ENCODE measurements around the gene YIF1B. TPM values are rescaled to one million over a fixed set of nuclear protein-coding genes. Genes with fewer than 3 reads are reported as not detected.

The YIF1B gene
- total RNA-seq, 2 experiments from 2014 or later, result 69.7 to 76.7 TPM

DNA sequence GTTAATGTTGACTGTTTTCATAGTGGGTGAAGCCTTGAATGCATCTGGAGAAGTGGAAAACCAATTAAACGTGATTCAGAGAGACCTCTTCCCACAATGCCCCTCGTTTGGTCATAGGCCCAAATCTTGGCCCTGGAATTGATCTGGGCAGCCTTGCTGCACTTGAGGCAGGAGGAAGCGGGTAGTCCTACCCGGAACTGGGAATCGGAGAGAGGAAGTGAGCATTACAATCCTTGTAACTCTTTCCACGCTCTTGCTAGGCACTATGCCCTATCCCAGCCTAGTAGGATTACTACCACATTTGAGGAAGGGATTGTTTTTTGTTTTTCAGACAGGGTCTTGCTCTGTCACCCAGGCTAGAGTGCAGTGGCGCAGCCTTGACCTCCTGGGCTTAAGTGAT lies 7.5 kb upstream of the YIF1B start:
- no peak overlapping the region for H3K4me3 Mint-ChIP-seq
- peaks cover 8% of the 10 kb centered on the region for H3K36me3 Mint-ChIP-seq
- no peak for ATAC-seq
- DNase-seq, result no peak
- no peaks in the 10 kb centered on the region for H3K9me3 Mint-ChIP-seq (ENCODE audit: low read depth)
- peaks cover 31% of the 10 kb centered on the region for H3K4me1 Mint-ChIP-seq
- H3K27me3 Mint-ChIP-seq, result no peaks in the 10 kb centered on the region
- CTCF ChIA-PET, result no interaction called here
- H3K27ac Mint-ChIP-seq, result no peak overlapping the region

DNA sequence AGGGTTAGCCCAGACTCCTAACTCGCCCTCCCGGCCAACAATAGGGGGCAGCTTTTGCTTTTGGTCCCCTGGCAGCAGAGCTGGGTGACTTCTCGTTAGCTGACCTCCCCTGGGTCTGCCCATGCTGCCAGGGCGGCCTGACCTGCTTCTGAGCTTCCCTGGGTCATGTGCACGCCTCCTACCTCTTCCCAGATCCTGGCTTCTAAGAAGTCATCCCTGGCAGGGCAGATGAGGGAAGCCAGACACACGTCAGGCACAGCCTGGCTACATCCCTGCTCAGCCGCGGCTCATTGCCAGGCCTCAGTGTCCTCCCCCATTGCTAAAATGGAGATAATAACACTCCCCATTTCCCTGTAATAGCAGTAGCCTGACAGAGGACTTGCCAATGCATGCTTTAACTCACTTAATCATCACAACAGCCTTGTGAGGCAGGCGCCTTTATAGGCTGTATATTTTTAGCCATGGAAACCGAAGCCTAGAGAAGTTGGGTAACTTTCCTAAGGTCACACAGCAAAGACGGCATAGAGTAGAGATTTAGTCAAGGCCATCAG lies 6.0 kb upstream of the YIF1B start:
- Mint-ChIP-seq H3K36me3 (peaks cover 3% of the 10 kb centered on the region), H3K27ac (no peak overlapping the region), H3K9me3 (ENCODE audit: low read depth) (no peaks in the 10 kb centered on the region), H3K27me3 (no peaks in the 10 kb centered on the region), H3K4me1 (peaks cover 42% of the 10 kb centered on the region), H3K4me3 (no peak overlapping the region)
- ATAC-seq, result no peak
- CTCF ChIA-PET, result interaction anchor here (5.7 kb wide), 1 partner anchor 11 kb away, joined by 41 read pairs; the partner anchor contains the start of gene CATSPERG
- no peak for DNase-seq

DNA sequence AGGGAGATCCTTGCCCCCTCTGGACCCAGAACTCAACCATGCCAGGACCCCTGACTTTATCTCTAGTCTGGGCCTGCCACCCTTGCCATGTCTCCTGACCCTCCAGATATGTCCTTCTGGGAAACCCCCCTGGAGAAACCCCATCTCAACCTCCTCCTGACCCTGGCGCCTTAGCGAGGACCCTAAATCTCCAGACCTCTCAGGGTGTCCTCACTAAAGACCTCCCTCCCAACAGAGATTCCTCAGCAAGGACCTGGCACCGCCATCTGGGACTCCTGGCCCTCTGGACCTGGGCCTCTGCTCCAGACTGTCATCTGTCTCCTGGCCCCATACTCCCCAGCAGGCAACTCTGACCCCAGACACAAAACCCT lies 5.2 kb upstream of the YIF1B start:
- peak overlapping the region; percentile 79 for H3K4me3 Mint-ChIP-seq
- no peaks in the 10 kb centered on the region for H3K27me3 Mint-ChIP-seq
- H3K4me1 Mint-ChIP-seq, result peaks cover 46% of the 10 kb centered on the region
- DNase-seq (no peak), ATAC-seq (no peak)
- H3K9me3 Mint-ChIP-seq (ENCODE audit: low read depth), result no peaks in the 10 kb centered on the region
- H3K27ac Mint-ChIP-seq, result no peak overlapping the region
- peaks cover 2% of the 10 kb centered on the region for H3K36me3 Mint-ChIP-seq
- CTCF ChIA-PET, result interaction anchor here (1.1 to 5.7 kb wide), 3 partner anchors 12 to 96 kb away, joined by 3 to 41 read pairs (median 6); partner anchors contain the start of gene CATSPERG

DNA sequence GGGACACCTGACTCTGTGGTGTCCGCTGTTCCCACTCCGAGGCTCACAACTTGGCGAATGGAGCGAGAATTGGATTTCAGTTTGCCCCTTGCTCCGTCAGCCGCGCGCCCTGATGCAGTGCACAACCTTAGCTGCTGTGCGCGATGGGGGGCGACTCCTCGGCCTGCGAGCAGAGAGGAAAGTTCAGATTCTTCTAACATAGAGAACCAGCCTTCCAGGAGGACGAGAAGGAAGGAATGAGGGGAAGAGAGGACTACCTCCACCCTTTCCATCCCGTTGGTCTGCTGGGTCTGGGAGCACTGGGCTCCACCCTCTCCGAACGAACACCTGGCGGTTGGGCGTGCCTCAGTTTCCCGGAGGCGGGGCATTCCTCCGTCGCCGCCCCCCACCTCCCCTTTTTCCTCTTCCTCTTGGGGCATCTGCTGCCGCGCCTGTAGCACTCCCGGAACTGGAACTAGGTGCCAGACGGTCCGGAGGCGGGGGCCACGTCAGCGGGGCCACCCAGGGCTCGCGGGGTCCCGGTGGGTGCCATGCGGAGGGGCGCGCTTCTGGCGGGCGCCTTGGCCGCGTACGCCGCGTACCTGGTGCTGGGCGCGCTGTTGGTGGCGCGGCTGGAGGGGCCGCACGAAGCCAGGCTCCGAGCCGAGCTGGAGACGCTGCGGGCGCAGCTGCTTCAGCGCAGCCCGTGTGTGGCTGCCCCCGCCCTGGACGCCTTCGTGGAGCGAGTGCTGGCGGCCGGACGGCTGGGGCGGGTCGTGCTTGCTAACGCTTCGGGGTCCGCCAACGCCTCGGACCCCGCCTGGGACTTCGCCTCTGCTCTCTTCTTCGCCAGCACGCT lies 3.9 kb upstream of the YIF1B start, which contains the start of gene KCNK6:
KCNK6 (plus strand) TSS at position 425 of the 838 bp plus-strand sequence; CDS start at position 531, 106 bp downstream.
- H3K4me1 Mint-ChIP-seq, result peaks cover 52% of the 10 kb centered on the region

DNA sequence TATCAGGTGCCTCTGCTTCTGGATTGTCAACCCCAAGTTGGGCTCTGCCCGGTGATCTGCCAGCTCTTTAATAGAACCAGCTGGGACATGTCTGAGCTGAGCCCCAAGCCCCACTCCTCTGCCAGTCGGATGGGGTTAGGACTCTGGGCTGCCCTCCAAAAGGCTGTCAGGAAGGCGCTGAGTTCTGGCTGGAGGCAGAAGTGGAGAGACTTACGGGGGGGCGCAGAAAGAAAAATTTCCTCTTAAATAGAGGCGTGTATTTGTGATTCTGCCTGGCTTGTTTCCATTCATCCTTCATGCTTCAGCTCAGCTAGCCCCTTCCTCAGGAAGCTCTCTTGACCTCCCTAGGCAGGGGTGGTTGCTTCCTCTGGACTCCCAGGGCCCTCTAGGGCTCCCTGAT lies 2.9 kb upstream of the YIF1B start:
- Mint-ChIP-seq H3K27ac (no peak overlapping the region), H3K4me1 (peaks cover 54% of the 10 kb centered on the region)

More for the DNA sequence above, 3.9 kb upstream of the YIF1B start, which contains the start of gene KCNK6:
- Mint-ChIP-seq H3K36me3 (peaks cover 1% of the 10 kb centered on the region), H3K9me3 (ENCODE audit: low read depth) (no peaks in the 10 kb centered on the region), H3K4me3 (peak within 1 kb of the TSS; percentile 79), H3K27me3 (no peaks in the 10 kb centered on the region), H3K27ac (peak within 1 kb of the TSS; percentile 70)
- DNase-seq, result peak; percentile 60
- CTCF ChIA-PET, result interaction anchor here (0.6 to 5.7 kb wide), 9 partner anchors 10 to 580 kb away, joined by 3 to 41 read pairs (median 3); partner anchors contain the start of genes CATSPERG, NFKBIB and SIRT2
- peak; percentile 9 for ATAC-seq

DNA sequence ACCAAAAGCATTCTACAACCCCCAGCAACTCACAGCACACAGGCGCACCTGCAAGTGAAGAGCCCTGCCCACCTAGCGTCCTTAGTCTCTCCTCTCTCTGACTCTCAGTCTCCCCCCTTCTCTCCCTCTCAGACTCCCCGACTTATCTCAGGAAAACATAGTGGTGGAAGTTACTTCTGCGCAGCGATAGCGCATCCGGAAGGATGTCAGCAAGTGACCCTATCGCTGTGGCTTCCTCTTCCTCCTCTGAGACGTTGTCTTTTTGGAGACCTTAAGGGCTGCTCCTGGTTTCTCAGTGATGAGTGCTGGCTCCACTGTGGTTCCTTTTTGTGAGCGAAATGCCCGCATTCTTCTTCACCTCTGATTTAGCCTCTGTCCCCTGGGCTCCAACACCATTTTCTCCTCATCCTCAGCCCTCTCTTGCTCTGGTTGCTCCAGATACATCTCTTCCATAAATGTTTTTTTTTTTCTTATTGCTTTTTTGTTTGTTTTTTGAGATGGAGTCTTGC lies 1.4 kb upstream of the YIF1B start:
- CTCF ChIA-PET, result interaction anchor here (1.5 to 5.7 kb wide), 2 partner anchors 16 to 73 kb away, joined by 4 to 41 read pairs; partner anchors contain the start of gene CATSPERG
- DNase-seq, result peak; percentile 69
- no peak for ATAC-seq
- H3K27me3 Mint-ChIP-seq, result no peaks in the 10 kb centered on the region
- peak overlapping the region; percentile 94 for H3K4me3 Mint-ChIP-seq
- H3K9me3 Mint-ChIP-seq (ENCODE audit: low read depth), result no peaks in the 10 kb centered on the region
- H3K36me3 Mint-ChIP-seq, result no peaks in the 10 kb centered on the region
- peak overlapping the region; percentile 97 for H3K27ac Mint-ChIP-seq
- H3K4me1 Mint-ChIP-seq, result peaks cover 55% of the 10 kb centered on the region

More for the DNA sequence above, 2.9 kb upstream of the YIF1B start:
- ATAC-seq (no peak), DNase-seq (no peak)
- H3K27me3 Mint-ChIP-seq, result no peaks in the 10 kb centered on the region
- H3K4me3 Mint-ChIP-seq, result peak overlapping the region; percentile 79
- H3K36me3 Mint-ChIP-seq, result peaks cover 1% of the 10 kb centered on the region
- CTCF ChIA-PET, result interaction anchor here (0.8 to 5.7 kb wide), 6 partner anchors 11 to 581 kb away, joined by 3 to 41 read pairs (median 5); partner anchors contain the start of genes CATSPERG, NFKBIB and SIRT2
- H3K9me3 Mint-ChIP-seq (ENCODE audit: low read depth), result no peaks in the 10 kb centered on the region

DNA sequence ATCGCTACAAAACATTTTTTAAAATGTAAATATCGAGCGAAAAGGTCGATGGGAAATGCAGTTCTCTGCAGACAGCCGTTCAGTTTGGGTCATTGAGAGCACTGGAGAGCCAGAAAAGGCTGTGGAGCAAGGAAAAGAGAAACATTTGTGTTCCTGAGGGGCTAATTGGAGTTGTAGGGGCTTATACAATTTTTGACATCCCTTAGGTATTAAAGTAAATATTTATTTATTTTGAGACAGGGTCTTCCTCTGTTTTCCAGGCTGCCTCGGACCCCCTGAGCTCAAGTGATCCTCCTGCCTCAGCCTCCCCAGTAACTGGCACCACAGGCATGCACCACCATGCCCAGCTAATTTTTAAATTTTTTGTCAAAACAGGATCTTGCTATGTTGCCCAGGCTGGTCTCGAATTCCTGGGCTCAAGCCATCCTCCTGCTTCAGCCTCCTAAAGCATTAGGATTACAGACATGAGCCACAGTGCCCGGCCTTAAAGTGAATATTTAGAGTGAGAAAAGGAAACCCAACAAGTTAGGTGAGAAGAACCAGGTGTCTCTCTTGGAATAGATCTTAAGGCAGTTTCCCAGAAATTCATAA lies 825 bp upstream of the YIF1B start:
- Mint-ChIP-seq H3K36me3 (no peaks in the 10 kb centered on the region), H3K27ac (peak overlapping the region; percentile 97), H3K4me1 (peaks cover 49% of the 10 kb centered on the region), H3K4me3 (peak overlapping the region; percentile 94), H3K9me3 (ENCODE audit: low read depth) (no peaks in the 10 kb centered on the region), H3K27me3 (no peaks in the 10 kb centered on the region)
- DNase-seq, result no peak
- CTCF ChIA-PET, result no interaction called here
- ATAC-seq, result peak; percentile 1

DNA sequence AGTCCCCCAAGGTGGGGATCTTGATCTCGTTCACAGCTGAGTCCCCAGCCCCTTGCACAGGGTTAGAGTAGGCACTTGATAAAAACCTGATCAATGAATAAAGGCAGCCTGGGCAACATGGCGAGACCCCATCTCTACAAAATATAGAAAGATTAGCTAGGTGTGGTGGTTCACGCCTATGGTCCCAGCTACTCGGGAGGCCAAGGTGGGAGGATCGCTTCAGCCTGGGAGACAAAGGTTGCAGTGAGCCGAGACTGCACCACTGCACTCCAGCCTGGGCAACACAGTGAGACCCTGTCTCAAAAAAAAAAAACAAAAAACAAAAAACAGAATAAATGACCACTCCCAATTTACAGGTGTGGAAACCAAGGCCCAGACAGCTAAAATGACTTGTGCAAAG lies 4.8 kb downstream of the YIF1B start:
- Mint-ChIP-seq H3K27ac (no peak overlapping the region), H3K27me3 (no peaks in the 10 kb centered on the region), H3K9me3 (ENCODE audit: low read depth) (no peaks in the 10 kb centered on the region), H3K4me1 (peaks cover 15% of the 10 kb centered on the region), H3K4me3 (no peak overlapping the region), H3K36me3 (peaks cover 10% of the 10 kb centered on the region)
- DNase-seq (no peak), ATAC-seq (no peak)
- CTCF ChIA-PET, result interaction anchor here (0.6 kb wide), 1 partner anchor 637 kb away, joined by 5 read pairs; no protein-coding TSS in a partner anchor

DNA sequence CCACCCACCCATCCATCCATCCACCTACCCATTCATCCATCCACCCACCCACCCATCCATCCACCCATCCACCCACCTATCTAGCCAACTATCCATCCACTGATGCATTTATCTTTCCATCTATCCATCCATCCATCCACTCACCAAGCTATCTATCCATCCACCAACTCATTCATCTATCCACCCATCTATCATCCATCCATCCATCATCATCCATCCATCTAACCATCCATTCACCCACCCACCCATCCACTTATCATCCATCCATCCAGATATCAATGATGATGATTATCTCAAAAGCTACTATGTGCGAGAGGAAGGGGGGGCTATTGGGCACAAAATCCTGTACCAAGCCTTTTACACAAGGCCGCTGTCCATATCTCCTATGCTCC lies 5.5 kb downstream of the YIF1B start:
- H3K4me3 Mint-ChIP-seq, result no peak overlapping the region
- CTCF ChIA-PET, result no interaction called here
- ATAC-seq (no peak), DNase-seq (no peak)
- H3K27me3 Mint-ChIP-seq, result no peaks in the 10 kb centered on the region
- H3K4me1 Mint-ChIP-seq, result peaks cover 14% of the 10 kb centered on the region
- H3K9me3 Mint-ChIP-seq (ENCODE audit: low read depth), result no peaks in the 10 kb centered on the region
- H3K27ac Mint-ChIP-seq, result no peak overlapping the region
- peaks cover 10% of the 10 kb centered on the region for H3K36me3 Mint-ChIP-seq

DNA sequence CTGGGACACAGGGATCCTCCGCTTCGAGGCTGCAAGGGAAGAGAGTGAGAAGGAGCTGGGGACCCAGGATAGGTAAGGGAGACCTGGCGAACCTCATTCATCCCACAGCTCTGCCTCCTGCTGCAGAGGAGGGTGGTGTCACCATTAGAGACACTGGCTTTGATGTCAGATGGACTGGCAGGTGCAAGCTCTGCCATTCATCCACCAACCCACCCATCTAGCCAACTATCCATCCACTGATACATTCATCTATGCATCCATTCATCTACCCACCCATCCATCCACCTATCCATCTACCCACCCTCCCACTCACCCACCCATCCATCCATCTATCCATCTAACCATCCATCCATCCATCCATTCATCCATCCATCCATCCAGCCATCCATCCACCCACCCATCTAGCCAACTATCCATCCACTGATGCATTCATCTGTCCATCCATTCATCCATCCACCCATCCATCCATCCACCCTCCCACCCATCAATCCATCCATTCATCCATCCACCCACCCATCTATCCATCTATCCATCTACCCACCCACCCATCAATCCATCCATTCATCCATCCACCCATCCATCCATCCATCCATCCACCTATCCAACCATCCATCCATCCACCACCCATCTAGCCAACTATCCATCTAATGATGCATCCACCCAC lies 6.0 kb downstream of the YIF1B start:
- H3K36me3 Mint-ChIP-seq, result peaks cover 10% of the 10 kb centered on the region
- no peaks in the 10 kb centered on the region for H3K9me3 Mint-ChIP-seq (ENCODE audit: low read depth)
- CTCF ChIA-PET, result no interaction called here
- ATAC-seq (no peak), DNase-seq (no peak)
- peaks cover 10% of the 10 kb centered on the region for H3K4me1 Mint-ChIP-seq
- H3K27ac Mint-ChIP-seq, result no peak overlapping the region
- no peak overlapping the region for H3K4me3 Mint-ChIP-seq
- H3K27me3 Mint-ChIP-seq, result no peaks in the 10 kb centered on the region

DNA sequence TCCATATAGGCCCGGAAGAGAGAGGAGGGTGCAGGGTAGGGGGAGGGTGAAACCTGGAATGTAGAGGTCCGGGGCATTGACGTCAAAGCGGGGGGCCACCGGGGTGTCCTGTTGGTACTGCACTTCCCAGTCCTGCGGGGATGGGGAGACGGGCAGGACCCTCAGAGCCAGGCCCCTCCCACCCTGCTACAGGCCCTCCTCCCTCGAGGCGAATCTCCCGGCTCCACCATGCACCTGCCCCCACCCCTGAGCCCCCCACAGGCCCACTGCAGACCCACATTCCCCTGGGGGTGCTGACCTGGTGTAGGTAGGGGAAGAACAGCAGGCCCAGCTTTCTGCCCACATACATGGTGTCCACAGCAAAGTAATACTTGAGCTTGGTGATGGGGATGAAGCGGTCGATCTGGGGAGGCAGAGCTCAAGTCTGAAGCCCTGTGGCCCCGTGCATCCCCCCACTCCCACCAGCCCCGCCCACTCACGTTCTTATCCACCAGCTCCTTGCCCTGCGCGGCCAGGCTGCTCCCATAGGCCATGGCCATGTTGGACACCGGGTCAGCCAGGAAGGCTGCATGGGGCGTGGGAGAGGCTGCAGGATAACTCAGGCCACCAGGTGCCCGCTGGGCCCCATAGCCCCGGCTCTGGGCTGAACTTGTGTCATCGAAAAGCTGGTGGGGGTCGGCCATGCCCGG lies 6.7 kb downstream of the YIF1B start:
- H3K27me3 Mint-ChIP-seq, result no peaks in the 10 kb centered on the region

DNA sequence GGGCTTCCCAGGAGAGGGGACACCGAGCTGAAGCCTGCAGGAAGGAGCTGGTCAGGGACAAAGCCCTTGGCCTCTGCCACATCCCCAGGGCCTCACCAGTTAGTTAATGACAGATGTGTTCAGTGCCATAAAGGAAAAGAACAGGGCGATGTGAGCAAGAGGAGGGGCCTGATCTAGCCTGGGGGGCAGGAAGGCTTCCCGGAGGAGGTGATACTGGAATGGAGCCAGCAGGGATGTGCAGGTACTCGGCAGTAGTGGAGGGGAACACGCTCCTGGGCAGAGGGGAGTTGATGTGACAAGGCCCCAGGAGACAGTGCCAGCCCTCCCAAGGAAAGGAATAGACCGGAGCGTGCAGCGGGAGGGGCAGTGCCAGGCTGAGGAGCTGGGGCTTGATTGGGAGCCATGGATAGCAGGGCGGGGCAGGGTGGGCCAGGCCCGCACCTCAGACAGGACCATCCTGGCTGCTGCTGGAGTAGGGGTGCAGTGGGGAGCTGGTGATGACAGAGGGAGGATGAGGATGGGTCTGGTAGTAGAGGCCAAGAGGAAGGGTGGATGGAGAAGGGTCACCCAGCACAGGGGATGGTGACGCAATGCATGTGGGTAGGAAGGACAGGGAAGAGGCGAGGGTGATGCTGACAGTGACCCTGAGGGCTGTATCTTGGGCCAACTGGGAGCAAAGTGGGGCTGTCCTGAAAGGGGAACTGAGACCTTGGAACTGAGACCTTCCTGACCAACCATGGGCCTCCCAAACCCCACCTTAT lies 7.6 kb downstream of the YIF1B start:
- DNase-seq, result no peak
- H3K27me3 Mint-ChIP-seq, result no peaks in the 10 kb centered on the region
- no peak overlapping the region for H3K4me3 Mint-ChIP-seq
- ATAC-seq, result no peak
- CTCF ChIA-PET, result interaction anchor here (1.6 kb wide), 1 partner anchor 64 kb away, joined by 3 read pairs; no protein-coding TSS in a partner anchor
- H3K9me3 Mint-ChIP-seq (ENCODE audit: low read depth), result no peaks in the 10 kb centered on the region
- peaks cover 10% of the 10 kb centered on the region for H3K36me3 Mint-ChIP-seq
- peaks cover 5% of the 10 kb centered on the region for H3K4me1 Mint-ChIP-seq
- H3K27ac Mint-ChIP-seq, result peak overlapping the region; percentile 12

More for the DNA sequence above, 6.7 kb downstream of the YIF1B start:
- CTCF ChIA-PET, result no interaction called here
- Mint-ChIP-seq H3K4me3 (no peak overlapping the region), H3K9me3 (ENCODE audit: low read depth) (no peaks in the 10 kb centered on the region), H3K27ac (no peak overlapping the region), H3K36me3 (peaks cover 10% of the 10 kb centered on the region), H3K4me1 (peaks cover 8% of the 10 kb centered on the region)
- ATAC-seq, result no peak
- DNase-seq, result no peak

Data from activated CD8-positive, alpha-beta memory T cell treated with anti-CD3 and anti-CD28 coated beads, Interleukin-2, amount 10 ng/mL, durations not matched to agents 7 days and 5 days (primary cell).